ENCODE results near the gene SLC25A24.
A peak's percentile ranks its signal among the peaks of the same experiment; 100 is the strongest.

SLC25A24 gene

DNA sequence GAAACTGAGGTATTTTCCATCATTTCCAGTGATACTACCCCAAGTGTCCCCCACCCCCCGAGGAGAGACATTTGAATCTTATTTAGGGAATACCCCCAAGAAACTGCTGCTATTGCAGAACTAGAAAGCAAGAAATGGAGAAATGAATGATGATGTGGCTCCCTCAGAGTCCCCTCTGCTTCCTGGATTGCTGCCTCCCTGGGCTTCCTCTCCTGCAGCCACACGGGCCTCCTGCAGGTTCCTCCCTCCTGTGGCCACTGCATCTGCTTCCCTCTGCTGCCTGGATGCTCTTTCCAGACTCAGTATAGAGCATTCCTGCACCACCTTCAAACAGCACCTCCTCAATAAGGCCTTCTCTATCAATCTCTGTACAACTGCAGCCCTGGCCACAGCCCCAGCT is 69.3 kb downstream of the SLC25A24 start:
- Mint-ChIP-seq H3K4me1 (peaks cover 2% of the 10 kb centered on the region), H3K9me3 (peaks cover 10 to 12% of the 10 kb centered on the region in 2 donors), H3K27ac (peak overlapping the region in 1 of 2 donors; percentile 65), H3K4me3 (no peak overlapping the region), H3K27me3 (no peaks in the 10 kb centered on the region)
- DNase-seq, result no peak
- no peak for ATAC-seq

DNA sequence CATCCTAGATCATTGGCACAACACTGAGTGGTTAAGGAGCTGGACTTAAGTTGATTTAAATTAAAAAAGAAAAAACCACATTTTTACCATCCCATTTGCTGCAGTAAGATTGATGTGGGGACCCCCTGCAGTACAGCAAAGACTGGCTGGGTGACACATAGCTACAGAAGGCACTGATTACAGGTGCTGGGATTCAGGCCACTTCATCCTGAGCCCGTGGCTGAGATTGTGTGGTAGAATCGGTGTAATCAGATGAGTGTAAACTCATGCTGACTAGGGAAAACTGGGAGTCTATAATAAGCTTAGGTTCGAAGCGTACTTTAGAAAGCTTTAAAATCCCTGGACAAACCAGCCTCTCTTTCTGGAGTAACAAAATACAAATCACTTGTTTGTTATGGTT is 70.1 kb downstream of the SLC25A24 start:
- Mint-ChIP-seq H3K27ac (no peak overlapping the region), H3K4me3 (no peak overlapping the region), H3K9me3 (peaks cover 10 to 12% of the 10 kb centered on the region in 2 donors), H3K4me1 (peaks cover 7% of the 10 kb centered on the region), H3K27me3 (no peaks in the 10 kb centered on the region)
- ATAC-seq (no peak), DNase-seq (no peak)

DNA sequence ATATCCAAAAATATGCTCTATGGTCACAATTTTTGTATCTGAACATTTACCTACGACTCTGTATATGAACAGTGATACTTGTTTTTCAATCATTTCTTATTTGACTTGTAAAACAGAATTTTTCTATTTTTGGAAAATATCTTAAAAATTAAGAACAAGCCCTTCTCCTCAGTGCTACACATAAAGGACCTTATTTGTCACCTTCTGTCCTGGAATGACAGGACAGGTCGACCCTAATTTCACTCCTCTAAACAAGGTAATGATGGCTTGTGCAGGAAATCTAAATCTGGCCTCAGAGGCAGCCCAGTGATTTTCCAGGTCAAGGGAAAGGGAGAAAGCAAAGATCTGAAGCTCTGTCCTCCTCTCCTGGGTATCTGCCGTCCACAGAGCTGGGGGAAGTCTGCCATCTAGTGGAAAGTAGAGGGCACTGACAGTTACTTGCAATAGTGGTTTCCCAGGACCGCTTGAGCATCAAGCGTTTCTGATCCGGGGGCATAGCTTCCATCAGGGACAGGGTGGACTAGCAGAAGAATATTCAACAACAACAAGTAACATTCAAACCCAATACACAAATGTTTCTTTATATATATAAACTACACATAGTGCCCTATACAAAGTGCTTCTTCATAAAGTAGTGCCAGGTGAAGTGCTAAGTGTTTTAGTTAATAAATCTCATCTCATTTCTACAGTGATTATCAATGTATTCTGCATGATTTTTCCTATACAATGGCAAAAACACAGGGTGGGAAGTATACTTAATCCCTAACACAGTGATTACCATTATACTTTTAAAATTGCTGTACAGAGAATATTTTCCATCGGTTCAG is 74.6 kb downstream of the SLC25A24 start:
- DNase-seq (peak; percentile 61 to 64), ATAC-seq (peak; percentile 87)
- Mint-ChIP-seq H3K4me1 (peaks cover 7% of the 10 kb centered on the region), H3K9me3 (no peaks in the 10 kb centered on the region), H3K27me3 (no peaks in the 10 kb centered on the region), H3K4me3 (no peak overlapping the region), H3K27ac (no peak overlapping the region)

DNA sequence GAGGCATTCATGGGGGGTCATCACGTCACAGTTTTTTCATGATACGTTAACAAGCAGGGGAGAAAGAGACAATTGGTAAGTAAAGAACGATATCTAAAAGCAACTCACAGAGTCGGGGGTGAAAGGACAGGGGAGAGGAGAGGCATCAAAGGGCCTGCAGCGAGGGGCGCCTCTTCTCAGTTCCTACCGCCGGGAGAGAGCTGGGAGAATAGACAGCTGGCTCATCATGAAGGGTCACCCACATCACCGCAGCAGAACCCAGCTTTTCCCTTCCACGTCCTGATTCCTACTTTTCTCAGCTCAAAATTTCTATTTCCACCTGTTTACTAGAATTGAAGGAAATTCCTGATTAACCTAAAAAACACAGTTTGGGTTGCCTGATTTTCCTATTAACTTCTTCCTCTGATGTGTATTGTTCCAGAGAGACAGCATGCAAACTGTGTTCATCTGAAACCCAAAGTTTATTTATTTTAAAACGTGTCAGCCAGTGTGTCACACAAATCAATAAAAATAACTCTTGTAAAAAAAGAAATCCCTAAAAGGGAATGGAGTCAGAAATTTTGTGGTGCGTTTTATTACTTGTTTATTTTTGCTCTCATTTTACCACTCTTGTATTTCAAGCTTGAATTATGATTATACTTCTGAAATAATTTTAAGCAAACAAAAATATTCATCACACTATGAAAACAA is 75.4 kb downstream of the SLC25A24 start:
- Mint-ChIP-seq H3K27ac (peak overlapping the region in 1 of 2 donors; percentile 59), H3K4me3 (no peak overlapping the region), H3K9me3 (no peaks in the 10 kb centered on the region), H3K27me3 (peaks cover 7% of the 10 kb centered on the region), H3K4me1 (peaks cover 10% of the 10 kb centered on the region)
- DNase-seq (no peak), ATAC-seq (no peak)

DNA sequence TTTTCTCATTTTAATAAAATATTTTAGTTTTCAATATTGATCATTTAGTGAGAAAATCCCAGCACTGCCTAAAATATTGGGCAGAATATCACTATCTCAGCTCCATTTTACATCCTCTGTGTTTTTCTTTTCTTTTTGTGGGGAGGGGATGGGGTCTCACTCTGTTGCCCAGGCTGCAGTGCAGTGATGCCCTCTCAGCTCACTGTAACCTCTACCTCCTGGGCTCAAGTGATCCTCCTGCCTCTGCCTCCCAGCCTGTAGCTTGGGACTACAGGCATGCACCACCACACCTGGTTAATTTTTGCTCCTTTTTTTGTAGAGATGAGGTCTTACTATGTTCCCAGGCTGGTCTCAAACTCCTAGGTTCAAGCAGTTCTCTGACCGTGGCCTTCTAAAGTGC is 76.1 kb downstream of the SLC25A24 start:
- Mint-ChIP-seq H3K9me3 (no peaks in the 10 kb centered on the region), H3K27ac (no peak overlapping the region), H3K4me3 (no peak overlapping the region), H3K4me1 (peaks cover 15% of the 10 kb centered on the region), H3K27me3 (peaks cover 8% of the 10 kb centered on the region)
- no peak for DNase-seq
- ATAC-seq, result no peak

DNA sequence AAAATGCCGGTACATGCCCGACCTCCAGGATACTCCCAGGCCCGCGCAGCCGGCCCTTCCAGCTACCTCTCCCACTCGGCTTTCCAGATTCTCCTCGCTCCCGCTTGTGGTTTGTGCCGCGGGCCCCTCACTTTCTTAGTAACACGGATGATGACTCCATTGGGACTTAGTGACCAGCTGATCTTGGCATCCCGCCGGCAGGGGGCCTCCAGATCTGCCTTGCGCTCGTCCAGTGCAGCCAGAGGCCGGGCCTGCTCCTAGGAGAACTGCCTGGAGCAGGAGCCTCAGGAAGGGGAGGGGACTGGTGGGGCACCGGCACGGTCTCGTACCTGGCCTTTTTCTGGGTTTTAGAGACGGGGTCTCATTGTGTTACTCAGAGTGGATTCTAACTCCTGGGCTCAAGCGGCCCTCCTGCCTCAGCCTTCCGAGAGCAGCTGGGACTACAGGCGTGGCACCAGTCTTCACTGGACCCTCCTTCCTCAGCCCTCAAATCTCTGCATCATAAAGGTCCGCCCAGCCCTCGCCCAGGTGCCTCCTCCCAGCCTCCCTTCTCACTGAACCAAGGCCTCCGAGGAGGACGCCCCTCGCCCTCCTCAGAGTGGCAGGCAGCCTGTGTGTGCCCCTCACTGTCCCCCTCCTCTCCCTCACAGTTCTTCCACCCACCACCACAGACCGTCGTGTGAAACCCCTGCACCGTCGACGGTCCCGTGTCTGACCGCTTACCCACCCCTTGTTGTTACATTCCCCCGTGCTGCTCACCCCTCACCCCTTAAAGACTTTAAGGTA is 78.6 kb downstream of the SLC25A24 start:
- ATAC-seq (peak; percentile 30), DNase-seq (no peak)
- no peak overlapping the region for H3K27ac Mint-ChIP-seq
- no peak overlapping the region for H3K4me3 Mint-ChIP-seq
- peaks cover 25% of the 10 kb centered on the region for H3K4me1 Mint-ChIP-seq
- peaks cover 8% of the 10 kb centered on the region for H3K27me3 Mint-ChIP-seq
- H3K9me3 Mint-ChIP-seq, result no peaks in the 10 kb centered on the region

DNA sequence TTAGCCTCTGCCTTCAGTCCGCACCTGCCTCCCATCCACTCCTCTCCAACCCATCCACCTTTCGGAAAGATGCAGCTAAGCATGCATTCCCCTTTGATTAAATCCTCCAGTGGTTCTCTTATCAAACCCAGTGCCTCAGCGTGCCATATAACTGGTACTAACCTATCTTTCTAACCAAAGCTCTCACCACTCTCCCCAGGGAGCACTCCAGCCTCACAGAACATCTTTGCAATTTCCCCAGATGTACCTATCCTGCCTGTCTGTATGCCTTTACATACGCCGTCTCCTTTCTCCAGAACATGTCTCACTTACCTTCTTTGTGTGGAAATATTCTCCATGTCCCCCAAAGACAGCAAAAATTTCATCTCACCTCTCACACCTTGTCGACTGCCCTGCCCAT is 80.0 kb downstream of the SLC25A24 start:
- Mint-ChIP-seq H3K27me3 (peaks cover 8% of the 10 kb centered on the region), H3K27ac (no peak overlapping the region), H3K9me3 (no peaks in the 10 kb centered on the region), H3K4me3 (no peak overlapping the region), H3K4me1 (peaks cover 18% of the 10 kb centered on the region)
- ATAC-seq, result no peak
- no peak for DNase-seq

DNA sequence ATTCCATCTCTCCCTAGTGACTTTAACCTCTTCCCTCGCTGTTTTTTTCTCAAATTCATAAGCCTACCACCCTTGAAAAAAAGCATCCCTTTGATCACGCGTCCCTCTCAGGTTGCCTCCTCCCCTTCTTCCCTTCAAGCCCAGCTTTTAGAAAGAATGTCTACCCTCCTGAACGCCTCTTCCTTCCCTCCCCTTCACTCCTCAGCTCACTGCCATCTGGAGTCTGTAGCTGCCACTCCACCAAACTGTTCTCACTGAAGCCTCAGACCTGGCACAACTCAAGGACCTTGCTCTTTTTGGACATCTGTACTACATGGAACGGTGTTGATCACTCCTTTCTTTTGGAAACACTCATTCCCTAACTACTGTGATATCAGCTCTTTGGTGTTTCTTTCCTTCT is 80.6 kb downstream of the SLC25A24 start:
- Mint-ChIP-seq H3K4me1 (peaks cover 18% of the 10 kb centered on the region), H3K27ac (peak overlapping the region in 1 of 2 donors; percentile 62), H3K4me3 (no peak overlapping the region), H3K27me3 (peaks cover 8% of the 10 kb centered on the region), H3K9me3 (no peaks in the 10 kb centered on the region)
- DNase-seq (no peak), ATAC-seq (no peak)

DNA sequence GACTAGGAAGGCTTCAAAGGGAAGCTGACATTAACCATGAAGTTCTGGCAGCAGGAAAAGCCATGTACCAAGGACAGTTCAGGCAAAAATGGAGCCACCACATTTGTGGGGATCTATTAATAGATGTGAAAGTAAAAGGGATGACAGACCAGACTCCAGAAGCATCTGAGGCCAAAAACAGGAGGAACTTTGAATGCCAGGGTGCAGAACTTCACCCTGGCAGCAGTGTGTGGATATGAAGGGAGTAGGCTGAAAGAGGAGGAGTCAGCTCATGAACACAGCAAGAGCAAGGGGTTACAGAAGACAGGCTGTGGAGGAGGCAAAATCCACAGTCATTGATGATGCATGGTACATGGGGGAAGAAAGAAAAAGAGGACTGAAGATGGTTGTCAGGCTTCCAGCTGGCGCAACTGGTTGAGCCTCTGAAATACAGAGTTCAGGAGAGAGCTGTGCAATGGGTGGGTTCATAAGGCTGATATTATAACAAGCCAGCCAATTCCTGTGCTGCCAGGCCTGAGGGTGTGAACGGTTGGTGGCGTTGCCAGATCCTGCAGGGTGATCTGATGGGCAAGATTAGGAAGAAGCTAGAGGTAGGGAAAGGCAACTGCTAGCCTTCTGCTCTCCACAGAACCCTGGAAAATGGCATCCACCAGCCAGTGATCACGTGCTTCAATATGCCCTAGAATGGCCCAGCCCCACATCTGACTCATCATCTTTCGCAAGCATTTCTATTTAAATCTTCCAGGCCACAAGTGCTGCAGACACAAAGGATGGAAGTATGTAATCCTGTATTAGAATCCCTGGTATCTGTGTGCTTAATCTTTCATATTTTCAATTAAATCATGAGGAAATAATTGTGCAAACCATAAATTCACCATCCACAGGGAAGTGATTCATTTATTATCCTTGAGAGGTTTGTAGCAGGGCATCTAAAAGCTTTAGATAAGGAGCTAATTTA is 81.9 kb downstream of the SLC25A24 start:
- H3K27ac Mint-ChIP-seq, result no peak overlapping the region
- H3K4me1 Mint-ChIP-seq, result peaks cover 18% of the 10 kb centered on the region
- no peak overlapping the region for H3K4me3 Mint-ChIP-seq
- H3K9me3 Mint-ChIP-seq, result no peaks in the 10 kb centered on the region
- DNase-seq, result no peak
- no peak for ATAC-seq
- H3K27me3 Mint-ChIP-seq, result peaks cover 8% of the 10 kb centered on the region

DNA sequence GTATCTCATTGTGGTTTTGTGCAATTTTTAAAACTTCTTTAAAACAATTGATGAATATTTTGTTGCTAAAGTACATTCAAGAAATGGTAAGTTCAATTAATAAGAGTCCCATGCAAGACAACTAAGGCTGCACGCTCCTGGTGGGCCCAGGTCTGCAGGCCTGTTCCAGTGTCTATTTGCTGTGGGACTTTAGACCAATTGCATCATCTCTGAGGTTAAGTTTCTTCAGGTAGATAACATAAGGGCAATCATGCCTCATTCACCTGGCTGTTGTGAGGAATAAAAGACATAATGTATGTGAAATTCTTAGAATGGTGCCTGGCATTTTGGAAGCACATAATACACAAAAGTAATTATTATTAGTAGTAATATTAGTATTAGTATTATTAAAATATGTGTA is 82.9 kb downstream of the SLC25A24 start:
- Mint-ChIP-seq H3K27me3 (peaks cover 8% of the 10 kb centered on the region), H3K4me1 (peaks cover 18% of the 10 kb centered on the region)

DNA sequence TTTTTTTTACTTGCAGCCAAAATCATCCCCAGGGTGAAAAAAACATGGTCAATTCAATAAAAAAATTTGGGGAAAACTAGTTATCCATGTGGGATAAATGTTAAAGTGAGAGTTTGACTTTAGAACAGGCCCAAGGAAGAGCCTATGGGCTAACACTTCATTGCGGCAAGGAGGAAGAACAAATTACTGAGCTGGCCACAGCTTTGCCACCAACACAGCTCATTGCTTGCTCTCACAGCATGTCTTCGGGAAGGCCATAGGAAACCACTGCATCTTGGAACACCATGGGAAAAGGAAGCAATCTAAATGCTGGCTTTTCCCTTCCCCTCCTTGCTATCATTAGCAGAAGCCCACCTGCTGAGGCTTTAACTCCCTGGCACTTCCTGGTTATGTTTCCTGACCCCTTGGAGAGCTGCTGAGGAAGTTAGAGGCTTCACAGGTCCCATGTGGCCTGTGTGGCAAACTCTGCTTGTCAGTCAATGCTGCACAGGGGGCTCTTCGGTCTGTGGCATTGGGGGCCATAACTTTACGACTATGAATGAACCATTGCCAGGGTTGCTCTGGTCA is 86.0 kb downstream of the SLC25A24 start:
- DNase-seq, result no peak
- H3K27me3 Mint-ChIP-seq, result no peaks in the 10 kb centered on the region
- H3K9me3 Mint-ChIP-seq, result no peaks in the 10 kb centered on the region
- peaks cover 10% of the 10 kb centered on the region for H3K4me1 Mint-ChIP-seq
- H3K4me3 Mint-ChIP-seq, result no peak overlapping the region
- ATAC-seq, result no peak
- H3K27ac Mint-ChIP-seq, result no peak overlapping the region

More for the DNA sequence above, 82.9 kb downstream of the SLC25A24 start:
- Mint-ChIP-seq H3K9me3 (no peaks in the 10 kb centered on the region), H3K4me3 (no peak overlapping the region), H3K27ac (no peak overlapping the region)
- DNase-seq (no peak), ATAC-seq (no peak)

DNA sequence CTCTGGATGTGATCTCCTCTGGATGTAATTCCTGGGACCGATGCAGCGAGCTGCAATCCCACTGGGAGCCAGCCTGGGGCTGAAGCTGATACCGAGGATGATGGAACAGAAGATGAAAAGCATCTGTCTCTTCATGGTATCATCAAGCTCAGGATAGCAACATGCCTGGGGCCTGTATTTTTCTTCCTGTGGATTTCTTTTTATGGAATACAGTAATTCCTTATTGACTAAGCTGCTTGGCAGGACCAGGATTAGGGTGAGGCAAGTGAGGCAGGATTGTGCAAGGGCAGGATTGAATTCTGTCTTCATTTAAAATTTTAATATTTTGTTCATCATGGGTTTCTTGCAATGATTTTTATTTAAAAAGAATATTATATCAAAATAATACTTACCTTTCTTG is 86.6 kb downstream of the SLC25A24 start:
- H3K9me3 Mint-ChIP-seq, result no peaks in the 10 kb centered on the region
- H3K4me3 Mint-ChIP-seq, result no peak overlapping the region
- H3K4me1 Mint-ChIP-seq, result peaks cover 9% of the 10 kb centered on the region
- ATAC-seq, result no peak
- H3K27ac Mint-ChIP-seq, result no peak overlapping the region
- no peak for DNase-seq
- no peaks in the 10 kb centered on the region for H3K27me3 Mint-ChIP-seq

DNA sequence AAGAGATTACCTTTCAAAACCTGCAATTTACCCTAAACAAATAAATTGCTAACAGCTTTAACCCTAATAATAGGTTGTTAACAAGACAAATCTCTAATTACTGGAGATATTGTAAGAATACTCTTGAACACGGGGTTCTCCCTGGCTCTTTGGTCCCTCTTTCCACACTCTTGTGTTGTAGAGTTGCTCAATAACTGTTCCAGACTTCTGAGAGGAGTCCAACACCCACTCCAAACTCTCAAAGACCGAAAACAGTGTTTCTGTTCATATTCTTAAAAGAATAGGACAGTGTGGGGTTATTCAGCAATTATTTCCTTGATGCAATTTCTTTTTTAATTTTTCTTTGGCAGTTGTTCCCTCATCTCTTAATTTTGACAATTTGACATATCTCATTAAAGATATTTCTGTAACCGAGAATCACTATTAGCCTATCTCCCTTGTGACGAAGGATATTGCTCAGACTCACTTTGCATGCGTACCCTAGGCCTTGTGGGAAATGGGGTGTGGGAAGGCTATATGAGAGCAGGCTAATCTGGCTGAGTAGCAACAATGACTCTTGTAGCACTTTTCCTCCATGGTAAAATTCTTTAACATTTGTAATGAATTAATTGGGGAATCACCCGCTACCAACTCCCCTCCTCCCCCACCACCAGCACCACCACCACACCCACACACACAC is 90.7 kb downstream of the SLC25A24 start:
- DNase-seq (no peak), ATAC-seq (no peak)
- Mint-ChIP-seq H3K4me3 (no peak overlapping the region), H3K4me1 (peaks cover 11% of the 10 kb centered on the region), H3K27ac (no peak overlapping the region), H3K27me3 (no peaks in the 10 kb centered on the region), H3K9me3 (no peaks in the 10 kb centered on the region)

DNA sequence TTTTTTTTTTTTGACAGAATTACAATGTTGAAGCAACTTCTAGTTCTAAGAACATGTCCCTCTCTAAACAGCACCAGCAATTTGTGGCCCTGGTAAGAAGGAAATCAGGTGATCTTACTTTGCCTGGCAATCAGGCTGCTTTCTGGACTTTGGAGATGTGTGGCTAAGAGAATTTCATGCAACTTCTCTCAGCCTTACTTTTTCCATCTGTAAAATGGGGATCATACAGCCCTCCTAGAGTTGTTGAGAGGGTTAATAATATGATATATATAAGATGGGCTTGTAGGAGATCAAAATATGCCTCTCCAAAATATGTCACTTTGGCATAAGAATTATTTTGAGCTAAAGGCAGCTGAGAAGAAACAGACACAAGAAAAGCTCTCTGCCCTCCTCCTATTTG is 92.0 kb downstream of the SLC25A24 start:
- H3K27ac Mint-ChIP-seq, result peak overlapping the region in 1 of 2 donors; percentile 48
- no peak for ATAC-seq
- no peaks in the 10 kb centered on the region for H3K9me3 Mint-ChIP-seq
- H3K27me3 Mint-ChIP-seq, result no peaks in the 10 kb centered on the region
- no peak for DNase-seq
- no peak overlapping the region for H3K4me3 Mint-ChIP-seq
- H3K4me1 Mint-ChIP-seq, result peaks cover 11% of the 10 kb centered on the region

All from stimulated activated naive CD8-positive, alpha-beta T cell treated with anti-CD3 and anti-CD28 coated beads, Interleukin-15, amount 100 ng/mL, for 72 hours (primary cell).